H1 (cell line): ENCODE data around the gene MIDN. TPM values are rescaled to one million over a fixed set of nuclear protein-coding genes. Genes with fewer than 3 reads are reported as not detected.

Experiments
- CTCF ChIA-PET: fragments of 300-600 bp; sonication (Branson Sonifier 250); formaldehyde crosslinking; loops from one replicate; lab custom pipeline; 2021; ENCODE audit not compliant: partially characterized antibody; lab: Charles Lee
- POLR2A ChIA-PET: fragments of 300-600 bp; sonication (Branson Sonifier 250); formaldehyde crosslinking; loops from one replicate; lab custom pipeline; 2021; ENCODE audit warnings: inconsistent platforms; ENCODE audit not compliant: partially characterized antibody; lab: Charles Lee
- DNase-seq, 2 experiments: peaks; one replicate each; pipeline versions ENCODE4 v3.0.0 to v3.0.0-alpha.2; 2010 to 2022; ENCODE audit warnings: low spot score in 2 of 2, low read depth in 1 of 2, mixed read lengths in 1 of 2
- FAIRE-seq: peaks from 2 replicates; lab custom pipeline; 2011; peaks lifted over from hg19 to GRCh38; lab: Jason Lieb, UNC
- H2AFZ ChIP-seq: 2 replicates; pipeline ENCODE4 v1.8.1; 2012; ENCODE audit warnings: low read length, inconsistent platforms
- H2AK5ac ChIP-seq: 2 replicates; pipeline ENCODE4 v1.6.1; 2013; ENCODE audit warnings: low read depth, low read length
- H2BK120ac ChIP-seq: replicated peaks from 2 replicates; pipeline ENCODE3; 2013; ENCODE audit warnings: low read depth, low read length, inconsistent platforms
- H2BK12ac ChIP-seq: 2 replicates; pipeline ENCODE4 v1.6.1; 2013; ENCODE audit warnings: low read depth, low read length
- H2BK15ac ChIP-seq: 2 replicates; pipeline ENCODE4 v1.6.1; 2013; ENCODE audit warnings: low read length
- H2BK20ac ChIP-seq: 2 replicates; pipeline ENCODE4 v1.6.1; 2013; ENCODE audit warnings: low read length
- H2BK5ac ChIP-seq: 2 replicates; pipeline ENCODE4 v1.6.1; 2013; ENCODE audit warnings: low read depth, low read length
- H3K14ac ChIP-seq: 2 replicates; pipeline ENCODE4 v1.6.1; 2013; ENCODE audit warnings: inconsistent platforms; ENCODE audit not compliant: insufficient read length
- H3K18ac ChIP-seq: 2 replicates; pipeline ENCODE4 v1.6.1; 2013; ENCODE audit warnings: low read length; ENCODE audit errors: extremely low read depth
- H3K23ac ChIP-seq: 2 replicates; pipeline ENCODE4 v1.6.1; 2013; ENCODE audit warnings: inconsistent platforms; ENCODE audit not compliant: insufficient read length
- H3K23me2 ChIP-seq: 2 replicates; pipeline ENCODE4 v1.6.1; 2013; ENCODE audit warnings: low read depth, low read length
- H3K27ac ChIP-seq: 2 replicates; pipeline ENCODE4 v1.6.1; 2011; ENCODE audit warnings: low read depth, low read length, inconsistent platforms
- H3K27me3 ChIP-seq, 4 experiments: replicated peaks in 1 of 4; 1 replicate in 1 of 4; 2 replicates in 3 of 4; pipeline versions ENCODE4 v1.6.1 to v1.8.1; 2011 to 2013; ENCODE audit warnings: low read length in 3 of 4, mild to moderate bottlenecking in 3 of 4, inconsistent platforms in 2 of 4, mixed read lengths in 2 of 4, moderate library complexity in 1 of 4; ENCODE audit not compliant: control insufficient read depth in 3 of 4, insufficient read depth in 3 of 4; ENCODE audit errors: extremely low read depth in 1 of 4
- H3K36me3 ChIP-seq, 4 experiments: 2 replicates each; pipeline versions ENCODE4 v1.6.1 to v1.8.1; 2011 to 2013; ENCODE audit warnings: mild to moderate bottlenecking in 4 of 4, low read length in 3 of 4, moderate library complexity in 2 of 4, control low read depth in 1 of 4, inconsistent platforms in 1 of 4; ENCODE audit not compliant: insufficient read depth in 4 of 4, control insufficient read depth in 2 of 4
- H3K4ac ChIP-seq: replicated peaks from 2 replicates; pipeline ENCODE3; 2013; ENCODE audit warnings: low read length, low read depth, mixed read lengths, inconsistent platforms; ENCODE audit not compliant: insufficient read length
- H3K4me1 ChIP-seq, 4 experiments: replicated peaks in 1 of 4; 1 replicate in 1 of 4; 2 replicates in 3 of 4; pipeline versions ENCODE4 v1.6.1 to v1.8.1; 2011 to 2013; ENCODE audit warnings: low read length in 3 of 4, inconsistent platforms in 2 of 4, mixed read lengths in 1 of 4; ENCODE audit not compliant: insufficient read depth in 4 of 4, control insufficient read depth in 3 of 4
- H3K4me2 ChIP-seq, 2 experiments: 2 replicates each; pipeline versions ENCODE4 v1.6.1 to v1.8.1; 2011 to 2013; ENCODE audit warnings: low read depth in 2 of 2, low read length in 2 of 2, control low read depth in 1 of 2, inconsistent platforms in 1 of 2, mild to moderate bottlenecking in 1 of 2; ENCODE audit not compliant: insufficient read depth in 1 of 2
- H3K4me3 ChIP-seq, 4 experiments: fragments of 200-600, 300-600 bp in 1 of 4; sonication (generic), shearing (Covaris generic), sonication (Bioruptor Twin) in 1 of 4; 2 replicates each; pipeline versions ENCODE4 v1.5.1 to v1.8.1; 2011 to 2016; ENCODE audit warnings: low read length in 4 of 4, low read depth in 3 of 4, control low read depth in 2 of 4, inconsistent platforms in 2 of 4, mild to moderate bottlenecking in 2 of 4, mixed read lengths in 1 of 4, moderate library complexity in 1 of 4; ENCODE audit not compliant: insufficient read depth in 2 of 4; ENCODE audit errors: extremely low read depth in 1 of 4
- H3K56ac ChIP-seq: replicated peaks from 2 replicates; pipeline ENCODE3; 2013; ENCODE audit warnings: low read depth, mild to moderate bottlenecking, mixed read lengths, low read length, inconsistent platforms; ENCODE audit not compliant: insufficient read length
- H3K79me1 ChIP-seq: 2 replicates; pipeline ENCODE4 v1.6.1; 2013; ENCODE audit warnings: low read depth, low read length, control low read depth
- H3K79me2 ChIP-seq, 2 experiments: 2 replicates each; pipeline versions ENCODE4 v1.6.1 to v1.8.1; 2012 to 2013; ENCODE audit warnings: low read length in 2 of 2, mild to moderate bottlenecking in 2 of 2, inconsistent platforms in 1 of 2; ENCODE audit not compliant: insufficient read depth in 2 of 2, control insufficient read depth in 1 of 2
- H3K9ac ChIP-seq, 4 experiments: replicated peaks in 1 of 4; 1 replicate in 1 of 4; 2 replicates in 3 of 4; pipeline versions ENCODE4 v1.6.1 to v1.8.1; 2011 to 2013; ENCODE audit warnings: low read depth in 3 of 4, low read length in 3 of 4, control low read depth in 2 of 4, mild to moderate bottlenecking in 2 of 4, moderate library complexity in 2 of 4, inconsistent platforms in 1 of 4; ENCODE audit errors: extremely low read depth in 1 of 4
- H3K9me3 ChIP-seq, 2 experiments: 2 replicates each; pipeline versions ENCODE4 v1.6.1 to v1.8.1; 2012 to 2013; ENCODE audit warnings: mild to moderate bottlenecking in 2 of 2, moderate library complexity in 2 of 2, control low read depth in 1 of 2, inconsistent platforms in 1 of 2, low read depth in 1 of 2, low read length in 1 of 2, mixed read lengths in 1 of 2; ENCODE audit not compliant: insufficient read depth in 2 of 2
- H4K20me1 ChIP-seq, 2 experiments: replicated peaks in 1 of 2; 2 replicates each; pipeline versions ENCODE3 to v1.8.1; 2011 to 2013; ENCODE audit warnings: inconsistent platforms in 2 of 2, low read length in 2 of 2, mild to moderate bottlenecking in 1 of 2; ENCODE audit not compliant: insufficient read depth in 2 of 2, control insufficient read depth in 1 of 2
- H4K5ac ChIP-seq: 2 replicates; pipeline ENCODE4 v1.6.1; 2013; ENCODE audit warnings: low read length, low read depth, mixed read lengths, inconsistent platforms; ENCODE audit not compliant: insufficient read length
- H4K8ac ChIP-seq: 2 replicates; pipeline ENCODE4 v1.8.0; 2013; ENCODE audit warnings: mild to moderate bottlenecking, moderate library complexity, low read length, inconsistent platforms; ENCODE audit not compliant: insufficient read depth; ENCODE audit errors: extremely low read depth
- H4K91ac ChIP-seq: replicated peaks from 2 replicates; pipeline ENCODE3; 2013; ENCODE audit warnings: low read length, mixed read lengths, inconsistent platforms; ENCODE audit not compliant: insufficient read length
- CBX5 ChIP-seq: fragments of 300-800, 300-1000 bp; sonication (generic); IDR thresholded peaks from 2 replicates; pipeline ENCODE4 v1.7.1; 2016; ENCODE audit warnings: antibody characterized with exemption, low read length, low read depth
- CREB1 ChIP-seq: IDR thresholded peaks from 2 replicates; pipeline ENCODE4 v1.6.1; 2012; ENCODE audit warnings: inconsistent platforms
- EGR1 ChIP-seq: IDR thresholded peaks from 2 replicates; pipeline ENCODE4 v1.6.1; 2011; ENCODE audit warnings: low read depth, low read length, borderline replicate concordance
- POLR2AphosphoS5 ChIP-seq: IDR thresholded peaks from 2 replicates; pipeline ENCODE4 v1.6.1; 2011; ENCODE audit warnings: low read depth, low read length
- SIN3A ChIP-seq, 2 experiments: IDR thresholded peaks in 1 of 2; conservative IDR thresholded peaks in 1 of 2; 2 replicates each; pipeline ENCODE4 v1.6.1; 2011 to 2012; ENCODE audit warnings: low read length in 2 of 2, improper control_type of control experiment in 1 of 2, low read depth in 1 of 2, mild to moderate bottlenecking in 1 of 2
- WGBS, 2 experiments: shearing (Covaris generic) in 1 of 2; methylation state at CpG; one replicate each; pipeline versions ENCODE4 v1.1.6 to v1.1.7; 2013 to 2015; ENCODE audit warnings: low lambda C conversion rate in 2 of 2, mixed read lengths in 2 of 2, inconsistent platforms in 1 of 2, low coverage in 1 of 2, missing lambda C conversion rate in 1 of 2; ENCODE audit not compliant: insufficient replicate concordance in 2 of 2, insufficient coverage in 1 of 2, insufficient read length in 1 of 2; ENCODE audit errors: extremely low coverage in 1 of 2, missing lambda C conversion rate in 1 of 2; 5-methylcytosine and 5-hydroxymethylcytosine counted together
- polyA plus RNA-seq, 7 experiments: library from polyadenylated mRNA; depleted of rRNA in 3 of 7; stranded (reverse) in 5 of 7; unstranded in 2 of 7; fragments of >200 nt in 5 of 7; fragments of 200-250 nt in 2 of 7; gene quantifications; 1 replicate in 5 of 7; 2 replicates in 1 of 7; 4 replicates in 1 of 7; pipeline versions ENCODE4 v1.2.1 to v1.2.3, GENCODE V29; 2011 to 2013; ENCODE audit warnings: missing spikeins in 2 of 7, mixed read lengths in 2 of 7
- total RNA-seq: library from RNA; stranded (reverse); fragmentation: NEBNext Ultra II Directional; extraction: Animal tissue kit (Norgen Biotek cat#: 25700); gene quantifications from 2 replicates; pipeline ENCODE4 v1.2.1, GENCODE V29; 2021

The MIDN gene
- total and polyA plus RNA-seq, 2 of the 8 experiments (the other 6 are each of a cell fraction or from before 2014, with no cell fraction given): 39.8 to 159 TPM

DNA sequence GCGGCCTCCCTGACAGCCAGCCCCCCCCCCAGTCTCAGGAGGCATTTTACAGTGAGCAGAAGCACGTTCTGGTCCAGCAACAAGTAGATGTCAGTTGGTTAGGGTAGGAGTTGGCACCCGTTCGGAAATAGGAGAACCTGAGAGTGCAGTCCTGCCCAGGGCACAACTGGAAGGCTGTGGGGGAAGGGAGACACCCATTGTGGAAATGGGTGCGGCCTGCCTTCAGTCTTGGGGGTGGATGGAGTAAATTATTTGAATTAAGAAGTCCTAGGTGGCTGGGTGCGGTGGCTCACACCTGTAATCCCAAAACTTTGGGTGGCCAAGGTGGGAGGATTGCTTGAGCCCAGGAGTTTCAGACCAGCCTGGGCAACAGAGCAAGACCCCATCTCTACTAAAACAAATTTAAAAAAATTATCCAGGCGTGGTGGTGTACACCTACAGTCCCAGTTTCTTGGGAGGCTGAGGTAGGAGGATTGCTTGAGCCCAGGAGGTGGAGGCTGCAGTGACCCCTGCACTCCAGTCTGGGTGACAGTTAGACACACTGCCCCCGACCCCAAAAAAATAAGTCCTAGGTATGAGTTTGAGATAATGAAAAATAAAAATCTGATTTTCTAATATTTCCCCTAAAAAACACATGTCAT is 21.9 kb downstream of the MIDN start:
- FAIRE-seq (no peak), DNase-seq (no peak)
- Histone ChIP-seq H4K91ac (peak overlapping the region; percentile 96), H3K9me3 (no peaks in the 10 kb centered on the region), H4K20me1 (peaks cover 7 to 25% of the 10 kb centered on the region in 2 experiments), H3K18ac (no peak overlapping the region), H2BK12ac (no peak overlapping the region), H3K27me3 (peaks cover 0 to 10% (median 5%) of the 10 kb centered on the region in 4 experiments; a peak in 4 of 7 replicates), H3K4me3 (peak overlapping the region; percentile 74 to 95 (median 90)), H3K4ac (peak overlapping the region; percentile 48), H4K8ac (peak overlapping the region; percentile 99; the same call in 1 of the 2 replicates), H2AK5ac (no peak overlapping the region; the same call in 1 of the 2 replicates), H3K56ac (no peak overlapping the region), H3K14ac (no peak overlapping the region), H3K4me2 (peak overlapping the region; percentile 83 to 99), H3K9ac (peak overlapping the region in 3 of 4 experiments; percentile 91 to 97 (median 97); a peak in 6 of 7 replicates), H3K79me1 (peaks cover 17% of the 10 kb centered on the region), H2BK15ac (no peak overlapping the region), H2BK5ac (peak overlapping the region; percentile 72), H3K23ac (no peak overlapping the region), H3K36me3 (peaks cover 33 to 46% (median 41%) of the 10 kb centered on the region in 4 experiments), H2BK120ac (no peak overlapping the region), H3K23me2 (peaks cover 23% of the 10 kb centered on the region; the same call in 1 of the 2 replicates), H3K4me1 (peaks cover 4 to 49% (median 35%) of the 10 kb centered on the region in 4 experiments), H3K27ac (peak overlapping the region; percentile 98), H2AFZ (no peak overlapping the region), H4K5ac (peak overlapping the region; percentile 0), H2BK20ac (no peak overlapping the region), H3K79me2 (peaks cover 5 to 32% of the 10 kb centered on the region in 2 experiments)
- TF ChIP-seq SIN3A (conservative IDR thresholded peaks at IDR 0.05 in 1 of 2, IDR thresholded peaks at IDR 0.05 in 1 of 2; ENCODE audit: low read depth in 1 of 2, low read length in 2 of 2) (0 out of 4 replicates have a peak, but pooled peaks of 1 of the 2 experiments have one; percentile 7), EGR1 (no peak), POLR2AphosphoS5 (0 out of 2 replicates have a peak, but pooled peaks have one; percentile 4), CREB1 (0 out of 2 replicates have a peak, but pooled peaks have one; percentile 8), CBX5 (no peak)
- WGBS, 2 experiments: 67% methylated on average over 8 of the region's 8 CpGs; no CpG with 5 or more reads in 1 of the 2 experiments
- ChIA-PET CTCF (interaction anchor here (15.9 kb wide), 1 partner anchor 27 kb away, joined by 212 read pairs; the partner anchor contains the start of gene ATP5F1D), POLR2A (interaction anchor here (1.3 to 19.4 kb wide), 15 partner anchors 6 to 244 kb away, joined by 3 to 456 read pairs (median 9); partner anchors contain the start of genes CIRBP, CNN2, EFNA2 and FAM174C)
